ENCODE data around the gene ADD2.
"Not testable (repeated sequence)": the region's sequence is repeated elsewhere in the genome, so short reads cannot be mapped to it uniquely, and the experiment has no call there.

ADD2 gene

GRCh38 chr2:70757360-70757759 lies 10.6 kb downstream of the ADD2 start:
- in situ Hi-C loops (cut with MboI; ENCODE audit: low pct_unique_long_range_greater_than_20kb, low sequenced_read_pairs), result no loop called here
- no peak for DNase-seq

DNA sequence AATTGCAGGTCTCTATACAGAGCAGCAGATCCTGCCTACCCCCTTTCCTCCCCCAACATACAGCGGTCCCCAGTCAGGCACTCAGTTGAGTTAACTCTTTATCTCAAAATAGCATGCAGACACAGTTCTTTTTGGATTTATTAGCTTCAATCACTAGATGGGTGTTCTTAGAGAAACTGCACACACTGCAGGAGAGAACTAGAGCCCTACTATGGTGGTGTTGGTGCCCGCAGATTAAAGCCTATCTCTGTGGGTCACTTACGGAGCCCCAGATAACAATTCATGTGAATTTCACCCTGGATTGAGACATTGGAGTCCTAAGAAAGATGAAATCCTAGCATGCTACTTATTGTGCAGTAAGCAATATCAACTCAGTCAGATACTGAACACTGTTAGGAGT lies 11.9 kb downstream of the ADD2 start:
- no peak for DNase-seq
- in situ Hi-C loops (cut with MboI; ENCODE audit: low pct_unique_long_range_greater_than_20kb, low sequenced_read_pairs), result no loop called here

GRCh38 chr2:70753902-70754301 lies 14.1 kb downstream of the ADD2 start:
- in situ Hi-C loops (cut with MboI; ENCODE audit: low pct_unique_long_range_greater_than_20kb, low sequenced_read_pairs), result no loop called here
- no peak for DNase-seq

DNA sequence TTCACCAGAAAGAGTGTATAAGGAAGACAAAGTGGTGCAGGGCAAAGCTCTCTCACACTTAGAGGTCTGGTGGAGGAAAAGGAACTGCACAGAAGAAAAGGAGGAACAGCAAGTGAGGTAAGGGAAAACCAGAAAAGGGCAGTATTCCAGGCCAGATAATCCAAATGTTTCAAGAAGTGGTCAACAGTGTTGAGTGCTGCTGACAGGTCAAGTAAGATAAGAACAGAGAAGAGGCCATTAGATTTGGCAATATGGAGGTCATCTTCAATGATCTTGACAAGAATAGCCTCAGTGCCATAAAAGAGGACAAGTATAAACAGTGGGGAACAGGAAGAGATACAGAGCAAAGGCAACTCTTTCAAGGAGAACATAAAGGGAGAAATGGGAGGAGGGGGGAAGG lies 15.0 kb downstream of the ADD2 start:
- in situ Hi-C loops (cut with MboI; ENCODE audit: low pct_unique_long_range_greater_than_20kb, low sequenced_read_pairs), result no loop called here
- no peak for DNase-seq

DNA sequence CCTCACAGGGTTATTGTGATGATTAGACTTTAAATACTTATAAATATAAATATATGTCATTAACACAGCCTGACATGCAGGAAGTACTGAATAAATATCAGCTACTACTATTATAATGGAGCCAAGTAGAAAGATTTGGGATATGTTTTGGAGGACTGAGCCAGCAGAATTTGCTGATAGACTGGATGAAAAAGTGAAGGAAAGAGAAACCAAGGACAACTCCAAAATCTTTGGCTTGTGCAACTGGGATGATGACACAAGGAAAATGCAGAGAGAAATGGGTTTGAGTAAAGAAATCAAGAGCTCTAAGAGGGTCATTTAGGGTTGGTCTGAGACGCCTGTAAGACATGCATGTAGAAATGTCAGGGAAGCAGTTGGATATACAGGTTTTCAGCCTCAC lies 15.6 kb downstream of the ADD2 start:
- DNase-seq, result no peak
- in situ Hi-C loops (cut with MboI; ENCODE audit: low pct_unique_long_range_greater_than_20kb, low sequenced_read_pairs), result no loop called here

GRCh38 chr2:70751881-70752280 lies 16.1 kb downstream of the ADD2 start:
- DNase-seq, result no peak
- in situ Hi-C loops (cut with MboI; ENCODE audit: low pct_unique_long_range_greater_than_20kb, low sequenced_read_pairs), result no loop called here

DNA sequence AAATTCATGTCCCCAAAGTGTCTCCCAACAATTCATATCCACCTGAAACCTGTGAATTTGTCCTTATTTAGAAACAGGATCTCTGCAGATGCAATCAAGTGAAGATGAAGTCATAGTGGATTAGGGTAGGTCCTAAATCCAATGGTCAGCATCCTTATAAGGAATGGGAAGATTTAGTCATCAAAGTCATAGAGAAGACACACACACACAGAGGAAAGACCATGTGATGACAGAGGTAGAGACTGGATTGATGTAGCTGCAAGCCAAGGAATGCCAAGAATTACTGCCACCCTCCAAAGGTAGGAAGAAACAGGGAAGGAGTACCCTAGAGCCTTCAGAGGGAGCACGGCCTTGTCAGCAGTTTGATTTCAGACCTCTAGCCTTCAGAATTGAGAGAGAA lies 17.7 kb downstream of the ADD2 start:
- in situ Hi-C loops (cut with MboI; ENCODE audit: low pct_unique_long_range_greater_than_20kb, low sequenced_read_pairs), result no loop called here
- no peak for DNase-seq

DNA sequence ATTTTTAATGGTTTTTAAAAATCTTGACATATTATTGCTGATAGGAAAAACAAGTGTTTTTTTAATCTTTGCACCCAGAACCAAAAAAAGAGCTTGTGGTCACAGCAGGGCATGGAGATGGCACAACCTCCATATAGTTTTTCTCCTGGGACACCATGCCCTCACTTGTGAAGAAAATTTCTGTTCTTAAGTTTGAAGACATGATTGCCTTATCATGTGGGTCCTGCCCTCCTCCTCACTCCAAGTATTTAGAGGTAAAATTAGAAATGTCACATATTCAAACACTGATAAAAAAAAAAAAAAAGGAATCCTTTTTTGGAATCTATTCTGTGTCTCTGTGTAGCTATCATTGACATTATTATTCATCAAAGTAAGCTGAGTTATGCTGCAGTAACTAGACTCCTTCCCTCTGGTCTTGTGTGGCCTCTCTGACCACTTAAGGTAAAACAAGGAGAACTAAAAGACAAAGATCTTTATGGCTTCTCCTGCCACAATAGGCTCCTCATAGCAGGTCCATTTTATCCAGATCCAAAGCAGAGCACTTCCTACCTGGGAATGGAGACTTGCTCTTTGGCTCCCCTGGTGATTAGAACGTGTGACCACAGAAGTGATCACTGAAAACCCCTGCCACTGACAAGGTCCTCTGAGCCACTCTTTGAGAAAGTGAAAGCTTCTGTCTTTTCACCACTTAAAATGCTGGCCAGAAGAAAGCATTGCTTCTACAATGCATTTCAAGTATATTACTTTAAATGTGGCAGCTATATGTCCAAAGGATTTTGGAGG lies 19.8 kb downstream of the ADD2 start:
- no peak for DNase-seq
- in situ Hi-C loops (cut with MboI; ENCODE audit: low pct_unique_long_range_greater_than_20kb, low sequenced_read_pairs), result no loop called here

GRCh38 chr2:70747284-70747683 lies 20.7 kb downstream of the ADD2 start:
- in situ Hi-C loops (cut with MboI; ENCODE audit: low pct_unique_long_range_greater_than_20kb, low sequenced_read_pairs), result no loop called here
- DNase-seq, result no peak

GRCh38 chr2:70746094-70746974 lies 21.7 kb downstream of the ADD2 start:
- DNase-seq, result no peak
- in situ Hi-C loops (cut with MboI; ENCODE audit: low pct_unique_long_range_greater_than_20kb, low sequenced_read_pairs), result no loop called here

DNA sequence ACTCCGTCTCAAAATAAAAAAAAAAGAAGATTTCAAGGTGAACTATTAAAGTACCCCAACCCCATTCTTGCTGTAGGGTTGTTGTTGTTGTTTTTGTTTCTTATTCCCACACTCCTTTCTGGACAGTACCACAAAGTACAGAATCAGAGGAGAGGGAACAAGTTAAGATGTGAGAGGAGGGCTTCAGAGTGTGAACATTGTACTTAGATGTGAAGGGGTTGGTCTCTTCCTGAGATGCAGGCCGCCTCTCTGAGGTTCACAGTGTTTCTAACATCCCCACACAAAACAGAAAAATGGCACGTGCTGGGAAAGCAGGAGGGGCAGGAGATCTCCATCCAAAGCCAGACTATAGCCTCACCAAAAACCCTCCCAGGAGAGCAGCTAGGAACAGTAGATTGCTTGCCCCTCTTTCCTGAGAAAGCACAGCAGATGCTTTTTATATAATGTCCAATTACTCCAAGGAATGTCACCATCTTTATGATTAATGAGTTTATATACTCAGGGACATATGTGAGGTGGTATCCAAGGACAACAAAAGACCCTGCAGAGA lies 22.6 kb downstream of the ADD2 start:
- no peak for DNase-seq
- in situ Hi-C loops (cut with MboI; ENCODE audit: low pct_unique_long_range_greater_than_20kb, low sequenced_read_pairs), result no loop called here

DNA sequence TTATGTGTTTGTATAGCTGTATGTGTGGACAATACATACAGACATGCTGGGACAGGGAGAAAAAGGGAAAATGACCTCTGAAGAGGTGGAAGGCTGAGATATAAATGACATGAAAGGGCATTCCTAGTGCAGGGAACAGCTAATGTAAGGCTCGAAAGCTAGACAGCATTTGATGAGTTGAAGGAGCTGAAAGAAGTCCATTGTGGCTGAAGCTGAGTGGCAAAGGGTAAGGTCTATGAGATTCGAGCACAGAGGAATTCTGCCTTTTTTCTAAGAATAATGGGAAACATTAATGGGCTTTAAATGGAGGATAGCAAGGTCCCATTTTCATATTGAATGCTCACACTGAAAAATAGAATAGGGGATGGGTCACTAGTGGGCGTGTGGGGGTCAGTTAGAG lies 23.6 kb downstream of the ADD2 start:
- in situ Hi-C loops (cut with MboI; ENCODE audit: low pct_unique_long_range_greater_than_20kb, low sequenced_read_pairs), result no loop called here
- no peak for DNase-seq

GRCh38 chr2:70743677-70744076 lies 24.3 kb downstream of the ADD2 start:
- no peak for DNase-seq
- in situ Hi-C loops (cut with MboI; ENCODE audit: low pct_unique_long_range_greater_than_20kb, low sequenced_read_pairs), result no loop called here

DNA sequence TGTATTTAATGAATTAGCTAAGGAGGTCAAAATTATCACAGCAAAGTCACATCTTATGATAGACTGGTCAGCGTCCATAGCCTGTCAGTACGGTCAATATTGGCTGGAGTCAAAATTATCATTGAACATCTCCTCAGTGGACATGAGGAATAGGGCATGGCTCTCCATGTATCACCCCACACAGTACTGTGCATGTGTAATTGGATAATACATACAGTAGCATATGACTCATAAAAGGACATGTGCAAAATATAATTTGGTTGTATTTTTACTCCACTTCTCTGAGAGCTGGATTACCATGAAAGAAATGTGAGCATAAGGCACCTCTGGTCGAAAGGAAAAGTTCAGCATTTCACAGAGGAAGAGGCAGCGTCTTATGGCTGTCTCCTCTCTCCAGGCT lies 24.9 kb downstream of the ADD2 start:
- in situ Hi-C loops (cut with MboI; ENCODE audit: low pct_unique_long_range_greater_than_20kb, low sequenced_read_pairs), result no loop called here
- no peak for DNase-seq

GRCh38 chr2:70739492-70739891 lies 28.5 kb downstream of the ADD2 start:
- in situ Hi-C loops (cut with MboI; ENCODE audit: low pct_unique_long_range_greater_than_20kb, low sequenced_read_pairs); DNase-seq: not testable (repeated sequence)

DNA sequence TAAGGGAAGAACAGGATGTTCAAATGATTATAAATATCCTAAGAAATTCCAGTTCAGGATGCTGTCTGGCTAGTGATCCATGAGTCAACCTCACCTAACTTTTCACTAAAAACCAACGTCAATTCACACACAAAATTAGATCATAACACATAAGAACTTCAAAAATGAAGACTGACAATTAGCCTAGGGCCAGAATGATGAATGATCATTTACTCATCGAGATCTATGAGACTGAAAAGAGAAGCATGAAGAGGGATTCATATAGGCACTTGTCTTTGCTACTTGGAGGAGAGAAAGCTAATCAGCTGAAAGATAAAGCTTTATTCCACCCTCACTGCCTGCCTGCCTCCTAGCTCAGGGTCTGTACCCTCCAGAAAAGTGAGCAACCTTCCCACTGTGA lies 29.8 kb downstream of the ADD2 start:
- in situ Hi-C loops (cut with MboI; ENCODE audit: low pct_unique_long_range_greater_than_20kb, low sequenced_read_pairs), result no loop called here
- no peak for DNase-seq

GRCh38 chr2:70735071-70735470 lies 32.9 kb downstream of the ADD2 start:
- in situ Hi-C loops (cut with MboI; ENCODE audit: low pct_unique_long_range_greater_than_20kb, low sequenced_read_pairs), result no loop called here
- DNase-seq, result no peak

DNA sequence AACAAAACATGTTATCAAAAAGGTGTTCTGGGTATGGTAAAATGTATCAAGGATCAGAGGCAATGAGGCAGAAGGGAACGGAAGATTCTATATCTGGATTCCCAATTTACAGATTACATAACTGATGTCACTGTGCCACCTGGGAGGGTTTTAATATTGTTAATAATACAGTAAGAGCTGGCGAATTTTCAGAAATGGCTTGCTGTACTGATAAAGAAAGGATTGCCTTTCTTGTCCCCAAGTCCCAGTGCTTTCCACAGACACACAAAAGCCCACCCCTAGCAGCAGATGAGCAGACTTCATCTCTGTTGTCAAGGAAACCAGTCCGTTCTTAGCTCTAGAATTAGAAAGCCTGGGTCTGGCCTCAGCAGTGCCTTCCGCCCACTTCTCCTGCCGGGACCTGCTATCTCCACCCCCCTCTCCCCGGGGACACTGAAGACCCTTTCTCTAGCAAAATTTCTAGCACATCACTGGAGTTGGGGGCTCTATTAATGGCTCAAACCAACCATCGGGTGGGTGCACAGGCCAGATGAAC lies 34.3 kb downstream of the ADD2 start:
- no peak for DNase-seq
- in situ Hi-C loops (cut with MboI; ENCODE audit: low pct_unique_long_range_greater_than_20kb, low sequenced_read_pairs), result no loop called here

DNA sequence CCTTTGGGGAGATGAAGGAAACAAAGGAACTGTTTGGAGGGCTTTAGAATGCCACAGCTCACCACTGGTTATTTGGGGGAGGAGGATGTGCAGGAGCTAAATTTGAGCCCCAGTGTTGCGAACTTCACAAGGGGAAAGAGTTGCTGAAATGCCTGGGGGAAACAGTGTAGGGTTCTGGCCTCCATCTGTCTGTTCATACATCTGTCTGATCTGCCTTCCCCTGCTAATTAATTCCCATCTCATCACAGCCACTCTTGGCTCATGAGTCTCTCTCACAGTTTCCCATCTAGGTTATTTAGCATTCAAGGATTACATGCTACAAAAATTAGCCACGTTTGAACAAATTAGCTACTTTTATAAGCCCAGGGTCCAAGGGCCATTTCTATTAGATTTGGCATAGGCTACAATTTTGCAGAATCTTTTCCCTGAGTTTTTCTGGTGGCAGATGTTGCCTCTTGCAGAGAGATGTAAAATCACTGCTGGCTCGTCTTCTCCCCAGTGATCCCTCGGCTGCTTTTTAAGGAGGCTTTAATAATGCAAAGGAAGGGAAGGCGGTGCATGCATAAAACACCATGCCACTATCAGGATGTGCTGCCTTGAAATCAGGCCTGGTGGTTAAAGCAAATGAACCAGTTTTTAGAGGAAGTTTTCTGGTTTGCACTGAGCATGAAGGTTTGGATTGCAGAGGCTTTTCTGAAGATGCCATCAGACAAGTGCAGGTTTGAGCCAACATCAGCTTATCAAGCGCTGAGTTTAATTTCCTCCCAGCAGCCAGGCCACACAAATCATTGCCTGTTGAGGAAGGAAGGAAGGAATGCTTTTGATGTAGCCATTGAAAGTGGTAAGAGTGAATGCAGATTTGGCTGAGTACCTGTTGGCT lies 35.0 kb downstream of the ADD2 start:
- no peak for DNase-seq
- in situ Hi-C loops (cut with MboI; ENCODE audit: low pct_unique_long_range_greater_than_20kb, low sequenced_read_pairs), result no loop called here

Measured in KBM-7 (cell line).